OCI-LY1 (cell line): ENCODE results near the gene DOCK1.

Source experiments
- H2AFZ ChIP-seq: fragments of 200-600 bp; sonication (generic), shearing (Covaris generic); 2 replicates; pipeline ENCODE4 v1.6.0; 2014; ENCODE audit warnings: antibody characterized with exemption, mild to moderate bottlenecking, low read length
- H3F3A ChIP-seq: fragments of 200-600 bp; sonication (generic), shearing (Covaris generic); 2 replicates; pipeline ENCODE4 v1.6.0; 2014; ENCODE audit warnings: mild to moderate bottlenecking, antibody characterized with exemption, low read length, moderate library complexity; ENCODE audit not compliant: insufficient read depth
- H3K27ac ChIP-seq: fragments of 200-600 bp; sonication (generic); 2 replicates; pipeline ENCODE4 v1.5.1; 2014; ENCODE audit warnings: low read length, mixed run types, mild to moderate bottlenecking, low read depth; ENCODE audit not compliant: poor library complexity, severe bottlenecking
- H3K27me3 ChIP-seq: fragments of 200-600 bp; sonication (generic); 2 replicates; pipeline ENCODE4 v1.6.0; 2014; ENCODE audit warnings: antibody characterized with exemption, mild to moderate bottlenecking, low read length, moderate library complexity; ENCODE audit not compliant: insufficient read depth
- H3K36me3 ChIP-seq: fragments of 200-600 bp; sonication (generic); 2 replicates; pipeline ENCODE4 v1.6.1; 2014; ENCODE audit warnings: mild to moderate bottlenecking, antibody characterized with exemption, low read length, moderate library complexity, mixed read lengths; ENCODE audit not compliant: insufficient read depth
- H3K4me1 ChIP-seq: fragments of 200-600 bp; sonication (generic); 2 replicates; pipeline ENCODE4 v1.5.1; 2014; ENCODE audit warnings: mild to moderate bottlenecking, low read length, moderate library complexity; ENCODE audit not compliant: insufficient read depth, severe bottlenecking
- H3K4me2 ChIP-seq: fragments of 200-600 bp; sonication (generic), shearing (Covaris generic); 2 replicates; pipeline ENCODE4 v1.6.1; 2014; ENCODE audit warnings: low read length
- H3K4me3 ChIP-seq: fragments of 200-600 bp; sonication (generic); 2 replicates; pipeline ENCODE4 v1.5.1; 2014; ENCODE audit warnings: low read length, low read depth, mild to moderate bottlenecking, mixed read lengths; ENCODE audit not compliant: poor library complexity, severe bottlenecking
- H3K79me2 ChIP-seq: fragments of 200-600 bp; shearing (Covaris generic); 2 replicates; pipeline ENCODE4 v1.6.1; 2016; ENCODE audit warnings: mixed run types, low read length, mixed read lengths; ENCODE audit not compliant: insufficient read depth
- H3K9ac ChIP-seq: fragments of 200-600 bp; sonication (generic), shearing (Covaris generic); 2 replicates; pipeline ENCODE4 v1.6.1; 2014; ENCODE audit warnings: mild to moderate bottlenecking, low read length, mixed read lengths
- H3K9me2 ChIP-seq: fragments of 200-600 bp; sonication (generic), shearing (Covaris generic); 2 replicates; pipeline ENCODE4 v1.6.1; 2014; ENCODE audit warnings: low read depth, mild to moderate bottlenecking, low read length, mixed read lengths
- H3K9me3 ChIP-seq: fragments of 200-600 bp; shearing (Covaris generic); 2 replicates; pipeline ENCODE4 v1.6.1; 2014; ENCODE audit warnings: low read length, mixed read lengths
- H4K20me1 ChIP-seq: fragments of 200-600 bp; sonication (generic), shearing (Covaris generic); 2 replicates; pipeline ENCODE4 v1.6.0; 2016; ENCODE audit warnings: mild to moderate bottlenecking, low read length; ENCODE audit not compliant: insufficient read depth
- CTCF ChIP-seq: fragments of 200-600 bp; sonication (generic), shearing (Covaris generic); IDR thresholded peaks from 2 replicates; pipeline ENCODE4 v1.5.1; 2017; ENCODE audit warnings: mild to moderate bottlenecking, antibody characterized with exemption, low read length, moderate library complexity, mixed read lengths
- EZH2 ChIP-seq: fragments of 200-600 bp; sonication (generic), shearing (Covaris generic); IDR thresholded peaks from 2 replicates; pipeline ENCODE4 v1.8.0; 2017; ENCODE audit warnings: borderline replicate concordance, mixed run types, mild to moderate bottlenecking, antibody characterized with exemption, low read length, moderate library complexity, mixed read lengths

Gene DOCK1

GRCh38 chr10:127429601-127430312 is 524.5 kb downstream of the DOCK1 start:
- no peak overlapping the region for H2AFZ ChIP-seq
- no peak overlapping the region for H3K9ac ChIP-seq
- H3K27me3 ChIP-seq: no peaks in the 10 kb centered on the region
- H3K4me3 ChIP-seq: no peak overlapping the region
- H3K79me2 ChIP-seq: no peaks in the 10 kb centered on the region
- no peaks in the 10 kb centered on the region for H3K9me3 ChIP-seq
- H3K36me3 ChIP-seq: no peaks in the 10 kb centered on the region
- no peaks in the 10 kb centered on the region for H3K4me1 ChIP-seq
- no peak for TF ChIP-seq EZH2
- no peak for TF ChIP-seq CTCF
- H3K9me2 ChIP-seq: no peaks in the 10 kb centered on the region
- H3F3A ChIP-seq: no peaks in the 10 kb centered on the region
- no peaks in the 10 kb centered on the region for H4K20me1 ChIP-seq
- H3K27ac ChIP-seq: no peak overlapping the region
- no peak overlapping the region for H3K4me2 ChIP-seq

DNA sequence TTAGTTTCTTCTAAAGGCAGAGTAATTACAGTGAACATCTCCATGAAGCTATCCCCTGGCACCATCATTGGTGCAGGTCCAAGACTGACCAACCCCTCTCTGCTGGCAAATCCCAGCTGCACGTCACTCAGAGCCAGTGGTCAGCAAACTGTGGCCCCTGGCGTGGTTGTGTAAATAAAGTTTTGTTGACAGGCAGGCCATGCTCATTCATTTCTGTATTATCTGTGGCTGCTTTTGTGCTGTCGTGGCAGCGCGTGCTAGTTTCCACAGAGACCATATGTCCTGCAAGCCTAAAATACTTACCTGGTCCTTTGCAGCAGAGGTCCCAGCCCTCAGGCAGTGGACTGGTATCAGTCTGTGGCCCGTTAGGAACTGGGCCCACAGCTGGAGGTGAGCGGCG is 526.3 kb downstream of the DOCK1 start:
- no peaks in the 10 kb centered on the region for H3K9me3 ChIP-seq
- H3K79me2 ChIP-seq: no peaks in the 10 kb centered on the region
- no peaks in the 10 kb centered on the region for H4K20me1 ChIP-seq
- H3K27me3 ChIP-seq: no peaks in the 10 kb centered on the region
- no peaks in the 10 kb centered on the region for H3K4me1 ChIP-seq
- no peaks in the 10 kb centered on the region for H3F3A ChIP-seq
- no peaks in the 10 kb centered on the region for H3K9me2 ChIP-seq
- no peak overlapping the region for H3K27ac ChIP-seq
- no peaks in the 10 kb centered on the region for H3K36me3 ChIP-seq
- TF ChIP-seq EZH2: no peak
- TF ChIP-seq CTCF: no peak
- no peak overlapping the region for H3K4me2 ChIP-seq
- H3K4me3 ChIP-seq: no peak overlapping the region
- H3K9ac ChIP-seq: no peak overlapping the region
- no peak overlapping the region for H2AFZ ChIP-seq

DNA sequence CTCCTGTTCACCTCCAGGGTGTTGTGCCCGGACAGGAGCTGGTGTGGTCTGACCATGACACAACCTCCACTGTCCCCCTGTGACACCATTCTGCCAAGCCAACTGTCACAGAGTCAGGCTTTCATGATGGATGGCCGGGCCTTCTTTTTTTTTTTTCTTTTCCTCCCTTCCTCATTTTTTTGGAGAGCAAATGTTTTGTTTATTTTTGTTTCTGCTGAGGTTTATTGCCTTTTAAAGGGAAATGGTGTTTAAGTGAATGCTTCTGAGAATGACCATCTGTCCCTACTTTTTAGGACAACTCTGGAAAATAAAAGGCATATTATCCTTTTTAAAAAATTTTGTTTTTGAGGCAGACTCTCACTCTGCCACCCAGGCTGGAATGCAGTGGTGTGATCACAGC is 528.8 kb downstream of the DOCK1 start:
- TF ChIP-seq EZH2 (no peak), CTCF (no peak)
- Histone ChIP-seq H2AFZ (no peak overlapping the region), H3K79me2 (no peaks in the 10 kb centered on the region), H3K9me2 (no peaks in the 10 kb centered on the region), H3K4me3 (no peak overlapping the region), H3K9me3 (no peaks in the 10 kb centered on the region), H3K4me1 (no peaks in the 10 kb centered on the region), H3K36me3 (no peaks in the 10 kb centered on the region), H4K20me1 (no peaks in the 10 kb centered on the region), H3K27ac (no peak overlapping the region), H3F3A (no peaks in the 10 kb centered on the region), H3K27me3 (no peaks in the 10 kb centered on the region), H3K9ac (no peak overlapping the region), H3K4me2 (no peak overlapping the region)
